Endothelial cell of umbilical vein (primary cell): ENCODE results near the gene PPP1R3A. TPM values are rescaled to one million over a fixed set of nuclear protein-coding genes. Genes with fewer than 3 reads are reported as not detected.

Source experiments
- BruUV-seq: library from RNA; stranded (reverse); fragments of 400-500 nt; replicated peaks from 2 replicates; lab custom pipeline; 2021; lab: Mats Ljungman, UMichigan
- CTCF ChIA-PET: fragments of 300-600, 350-600 bp; sonication (Branson Sonifier 250); formaldehyde crosslinking; loops from one replicate; lab custom pipeline; 2021; ENCODE audit warnings: antibody characterized with exemption, inconsistent platforms; lab: Charles Lee
- POLR2A ChIA-PET: fragments of 300-600, 350-600 bp; sonication (Branson Sonifier 250); formaldehyde crosslinking; loops from one replicate; lab custom pipeline; 2021; ENCODE audit warnings: antibody characterized with exemption, inconsistent platforms; lab: Charles Lee
- DNase-seq: peaks from one replicate; pipeline ENCODE4 v3.0.0-alpha.2; 2011; ENCODE audit warnings: low read depth, low spot score
- FAIRE-seq: peaks from 2 replicates; lab custom pipeline; 2011; peaks lifted over from hg19 to GRCh38; lab: Jason Lieb, UNC
- H2AFZ ChIP-seq: 2 replicates; pipeline ENCODE4 v1.6.0; 2012; ENCODE audit warnings: low read depth, low read length, control low read depth, inconsistent platforms
- H3K27ac ChIP-seq: 2 replicates; pipeline ENCODE4 v1.5.1; 2011; ENCODE audit warnings: low read depth, mild to moderate bottlenecking, control low read depth, low read length, moderate library complexity; ENCODE audit not compliant: insufficient read depth
- H3K27me3 ChIP-seq, 2 experiments: 2 replicates each; pipeline versions ENCODE4 v1.6.0 to v1.6.1; 2011; ENCODE audit warnings: low read length in 2 of 2, mixed read lengths in 1 of 2; ENCODE audit not compliant: control insufficient read depth in 2 of 2, insufficient read depth in 2 of 2
- H3K36me3 ChIP-seq, 2 experiments: 2 replicates in 1 of 2; 3 replicates in 1 of 2; pipeline ENCODE4 v1.5.1; 2011; ENCODE audit warnings: low read length in 2 of 2, mild to moderate bottlenecking in 1 of 2, moderate library complexity in 1 of 2; ENCODE audit not compliant: control insufficient read depth in 2 of 2, insufficient read depth in 2 of 2; ENCODE audit errors: extremely low read depth in 1 of 2
- H3K4me1 ChIP-seq: 3 replicates; pipeline ENCODE4 v1.5.1; 2011; ENCODE audit warnings: mild to moderate bottlenecking, low read length; ENCODE audit not compliant: control insufficient read depth, insufficient read depth; ENCODE audit errors: extremely low read depth
- H3K4me2 ChIP-seq: 2 replicates; pipeline ENCODE4 v1.6.1; 2011; ENCODE audit warnings: low read length, control low read depth, mixed read lengths; ENCODE audit not compliant: insufficient read depth
- H3K4me3 ChIP-seq, 3 experiments: fragments of 200-600 bp in 1 of 3; sonication (generic), shearing (Covaris generic) in 1 of 3; replicated peaks in 1 of 3; 2 replicates each; pipeline ENCODE4 v1.5.1; 2011 to 2016; ENCODE audit warnings: control low read depth in 3 of 3, low read length in 3 of 3, mild to moderate bottlenecking in 2 of 3, inconsistent platforms in 1 of 3, low read depth in 1 of 3, moderate library complexity in 1 of 3; ENCODE audit not compliant: insufficient read depth in 1 of 3
- H3K79me2 ChIP-seq: 2 replicates; pipeline ENCODE4 v1.6.0; 2012; ENCODE audit warnings: low read length, inconsistent platforms; ENCODE audit not compliant: control insufficient read depth, insufficient read depth
- H3K9ac ChIP-seq: replicated peaks from 2 replicates; pipeline ENCODE3; 2011; ENCODE audit warnings: low read length, control low read depth; ENCODE audit not compliant: insufficient read depth; ENCODE audit errors: extremely low read depth
- H3K9me1 ChIP-seq: replicated peaks from 3 replicates; pipeline ENCODE4 v1.6.0; 2011; ENCODE audit warnings: mild to moderate bottlenecking, low read length; ENCODE audit not compliant: control insufficient read depth, insufficient read depth; ENCODE audit errors: extremely low read depth
- H3K9me3 ChIP-seq: replicated peaks from 2 replicates; pipeline ENCODE4 v1.5.1; 2012; ENCODE audit warnings: low read length, inconsistent platforms; ENCODE audit not compliant: control insufficient read depth, insufficient read depth
- H4K20me1 ChIP-seq: replicated peaks from 2 replicates; pipeline ENCODE3; 2011; ENCODE audit warnings: mild to moderate bottlenecking, low read length; ENCODE audit not compliant: control insufficient read depth, insufficient read depth; ENCODE audit errors: extremely low read depth
- EZH2 ChIP-seq: IDR thresholded peaks from 2 replicates; pipeline ENCODE4 v1.6.1; 2012; ENCODE audit warnings: borderline replicate concordance, low read depth, mild to moderate bottlenecking, moderate library complexity, low read length, inconsistent platforms; ENCODE audit not compliant: severe bottlenecking
- FOS ChIP-seq: IDR thresholded peaks from 2 replicates; pipeline ENCODE4 v1.6.1; 2011; ENCODE audit warnings: mild to moderate bottlenecking, low read length, moderate library complexity, borderline replicate concordance; ENCODE audit not compliant: insufficient read depth
- JUN ChIP-seq: IDR thresholded peaks from 2 replicates; pipeline ENCODE4 v1.6.1; 2011; ENCODE audit warnings: borderline replicate concordance, low read depth; ENCODE audit not compliant: insufficient read length, insufficient read depth
- dilution Hi-C: fragments of 300-500 bp; cut with MboI; formaldehyde crosslinking; loops from one replicate; pipeline ENCODE4 v1.15.0; 2019; ENCODE audit warnings: low sequenced_read_pairs; ENCODE audit not compliant: extremely low pct_ligation_motif_present
- intact Hi-C: fragments of 100-400 bp; cut with micrococcal nuclease; formaldehyde crosslinking; loops from one replicate; pipeline ENCODE4 v1.10.0; 2022
- polyA plus RNA-seq, 4 experiments: library from polyadenylated mRNA; depleted of rRNA in 3 of 4; stranded (reverse) in 3 of 4; unstranded in 1 of 4; fragments of >200 nt; gene quantifications; 2 replicates each; pipeline versions ENCODE4 v1.2.1 to v1.2.3, GENCODE V29; 2011 to 2012; ENCODE audit warnings: missing spikeins in 1 of 4
- total RNA-seq: library from RNA; stranded (reverse); gene quantifications from 2 replicates; pipeline ENCODE4 v1.2.3, GENCODE V29; 2021
- TF ChIP-seq, protein P1 (sequence below): IDR thresholded peaks from 2 replicates; pipeline ENCODE4 v1.6.1; 2011; ENCODE audit not compliant: insufficient read depth, insufficient read length
- TF ChIP-seq, protein P2 (sequence below), 2 donors: IDR thresholded peaks; 1 replicate in 1 of 2; 2 replicates in 1 of 2; pipeline ENCODE4 v1.5.1; 2011; ENCODE audit warnings: low read length in 2 of 2, mild to moderate bottlenecking in 2 of 2, moderate library complexity in 2 of 2, control low read depth in 1 of 2, inconsistent platforms in 1 of 2, low read depth in 1 of 2; ENCODE audit not compliant: insufficient read depth in 1 of 2; ENCODE audit errors: extremely low read depth in 1 of 2

The PPP1R3A gene
- total and polyA plus RNA-seq, 2 donors (not counting 3 experiments of a cell fraction or from before 2014, with no cell fraction given): not detected

DNA sequence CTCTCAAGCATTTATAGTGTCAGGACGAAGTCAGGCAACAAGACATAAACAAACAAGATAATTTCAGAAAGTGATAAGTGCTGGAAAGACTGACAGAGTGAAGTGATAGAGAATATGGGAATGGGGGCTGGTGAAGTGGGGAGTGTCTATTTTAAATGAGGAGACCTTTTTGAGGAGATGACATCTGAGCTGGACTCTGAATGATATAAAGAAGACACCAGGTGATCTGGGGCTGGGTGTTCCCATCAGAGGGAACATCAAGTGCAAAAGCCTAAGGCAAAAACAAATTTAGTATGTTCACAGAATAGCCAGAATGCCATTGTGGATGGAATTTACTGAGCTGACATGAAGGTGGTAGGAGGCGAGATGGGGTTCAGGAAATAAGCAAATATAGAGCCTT is 83.4 kb downstream of the PPP1R3A start:
- BruUV-seq: no TSS peak
- Histone ChIP-seq H3K9me3 (no peaks in the 10 kb centered on the region), H3K79me2 (no peaks in the 10 kb centered on the region), H3K27ac (no peak overlapping the region), H3K27me3 (no peaks in the 10 kb centered on the region), H4K20me1 (no peaks in the 10 kb centered on the region), H3K4me3 (no peak overlapping the region), H3K4me1 (no peaks in the 10 kb centered on the region), H3K9me1 (no peaks in the 10 kb centered on the region), H2AFZ (no peak overlapping the region), H3K36me3 (no peaks in the 10 kb centered on the region), H3K9ac (no peak overlapping the region), H3K4me2 (no peak overlapping the region)
- dilution Hi-C loops (no loop called here), intact Hi-C loops (no loop called here)
- TF ChIP-seq, protein P1, sequence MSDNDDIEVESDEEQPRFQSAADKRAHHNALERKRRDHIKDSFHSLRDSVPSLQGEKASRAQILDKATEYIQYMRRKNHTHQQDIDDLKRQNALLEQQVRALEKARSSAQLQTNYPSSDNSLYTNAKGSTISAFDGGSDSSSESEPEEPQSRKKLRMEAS: no peak
- TF ChIP-seq, protein P2, sequence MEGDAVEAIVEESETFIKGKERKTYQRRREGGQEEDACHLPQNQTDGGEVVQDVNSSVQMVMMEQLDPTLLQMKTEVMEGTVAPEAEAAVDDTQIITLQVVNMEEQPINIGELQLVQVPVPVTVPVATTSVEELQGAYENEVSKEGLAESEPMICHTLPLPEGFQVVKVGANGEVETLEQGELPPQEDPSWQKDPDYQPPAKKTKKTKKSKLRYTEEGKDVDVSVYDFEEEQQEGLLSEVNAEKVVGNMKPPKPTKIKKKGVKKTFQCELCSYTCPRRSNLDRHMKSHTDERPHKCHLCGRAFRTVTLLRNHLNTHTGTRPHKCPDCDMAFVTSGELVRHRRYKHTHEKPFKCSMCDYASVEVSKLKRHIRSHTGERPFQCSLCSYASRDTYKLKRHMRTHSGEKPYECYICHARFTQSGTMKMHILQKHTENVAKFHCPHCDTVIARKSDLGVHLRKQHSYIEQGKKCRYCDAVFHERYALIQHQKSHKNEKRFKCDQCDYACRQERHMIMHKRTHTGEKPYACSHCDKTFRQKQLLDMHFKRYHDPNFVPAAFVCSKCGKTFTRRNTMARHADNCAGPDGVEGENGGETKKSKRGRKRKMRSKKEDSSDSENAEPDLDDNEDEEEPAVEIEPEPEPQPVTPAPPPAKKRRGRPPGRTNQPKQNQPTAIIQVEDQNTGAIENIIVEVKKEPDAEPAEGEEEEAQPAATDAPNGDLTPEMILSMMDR (IDR thresholded peaks at IDR 0.05; ENCODE audit: extremely low read depth in 1 of 2, insufficient read depth in 1 of 2, low read depth in 1 of 2, low read length in 2 of 2): no peak
- TF ChIP-seq EZH2: no peak
- ChIA-PET POLR2A (no interaction called here), CTCF (interaction anchor here (1.2 to 2.4 kb wide), 2 partner anchors 10 to 61 kb away, joined by 3 to 9 read pairs; no protein-coding TSS in a partner anchor)
- DNase-seq (no peak), FAIRE-seq (no peak)

DNA sequence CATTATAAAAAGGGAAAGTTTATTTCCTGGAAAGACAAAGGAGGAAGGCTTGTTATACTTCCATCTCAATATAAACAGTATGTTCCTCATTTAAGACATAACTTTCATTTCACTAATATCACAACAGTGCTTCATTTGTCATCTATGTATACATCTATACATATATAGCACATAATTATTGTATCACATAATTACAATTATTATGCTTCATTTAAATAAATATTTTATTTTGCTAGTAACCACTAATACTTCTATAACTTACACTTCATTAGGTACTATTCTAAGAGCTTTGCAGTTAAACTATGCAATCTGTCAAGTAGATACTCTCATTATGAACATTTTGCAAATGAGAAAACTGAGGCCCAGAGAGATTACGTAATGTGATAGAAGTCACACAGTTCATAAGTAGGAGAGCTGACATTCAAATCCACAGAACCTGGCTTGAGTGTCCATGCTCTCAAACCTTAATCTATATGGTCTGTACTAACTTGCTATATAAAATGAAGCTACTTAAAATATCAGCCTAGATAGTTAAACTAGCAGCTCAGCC is 86.5 kb downstream of the PPP1R3A start:
- FAIRE-seq: no peak
- ChIA-PET CTCF (no interaction called here), POLR2A (no interaction called here)
- Histone ChIP-seq H3K79me2 (no peaks in the 10 kb centered on the region), H4K20me1 (no peaks in the 10 kb centered on the region), H3K9me1 (no peaks in the 10 kb centered on the region), H3K4me1 (peaks cover 9% of the 10 kb centered on the region), H3K9ac (no peak overlapping the region), H3K27ac (no peak overlapping the region), H3K36me3 (no peaks in the 10 kb centered on the region), H3K4me2 (no peak overlapping the region), H3K27me3 (no peaks in the 10 kb centered on the region), H3K4me3 (no peak overlapping the region), H2AFZ (no peak overlapping the region), H3K9me3 (no peaks in the 10 kb centered on the region)
- no TSS peak for BruUV-seq
- intact Hi-C loops: no loop called here
- no peak for TF ChIP-seq FOS
- TF ChIP-seq, protein P2 (IDR thresholded peaks at IDR 0.05; ENCODE audit: extremely low read depth in 1 of 2, insufficient read depth in 1 of 2, low read depth in 1 of 2, low read length in 2 of 2): no peak
- TF ChIP-seq, protein P1: no peak
- no peak for TF ChIP-seq JUN
- dilution Hi-C loops: no loop called here
- DNase-seq: no peak
